Measurements from ENCODE around the gene MSRB3.
"Not testable (repeated sequence)": the region's sequence is repeated elsewhere in the genome, so short reads cannot be mapped to it uniquely, and the experiment has no call there.

Gene MSRB3

GRCh38 chr12:65287426-65287825 lies 8.9 kb downstream of the MSRB3 start:
- DNase-seq (ENCODE audit: low read depth) = no peak

GRCh38 chr12:65292241-65292640 lies 13.8 kb downstream of the MSRB3 start:
- no peak for DNase-seq (ENCODE audit: low read depth)

GRCh38 chr12:65293735-65294134 lies 15.3 kb downstream of the MSRB3 start:
- DNase-seq (ENCODE audit: low read depth) = no peak

GRCh38 chr12:65294641-65295262 lies 16.3 kb downstream of the MSRB3 start:
- no peak for DNase-seq (ENCODE audit: low read depth)

GRCh38 chr12:65296508-65297265 lies 18.2 kb downstream of the MSRB3 start:
- DNase-seq (ENCODE audit: low read depth) = no peak

- DNase-seq (ENCODE audit: low read depth) = no peak
These were observed 21.6 kb downstream of the MSRB3 start for GRCh38 chr12:65300097-65300496.

- DNase-seq (ENCODE audit: low read depth) = no peak
These were observed 22.3 kb downstream of the MSRB3 start for GRCh38 chr12:65300679-65301349.

- DNase-seq (ENCODE audit: low read depth) = no peak
These were observed 24.4 kb downstream of the MSRB3 start for GRCh38 chr12:65302891-65303290.

GRCh38 chr12:65305346-65305950 lies 27.0 kb downstream of the MSRB3 start:
- DNase-seq (ENCODE audit: low read depth) = no peak

GRCh38 chr12:65306366-65307168 lies 28.1 kb downstream of the MSRB3 start:
- peak; percentile 43 for DNase-seq (ENCODE audit: low read depth)

- DNase-seq (ENCODE audit: low read depth) = no peak
These were observed 28.7 kb downstream of the MSRB3 start for GRCh38 chr12:65307169-65307501.

GRCh38 chr12:65308006-65308405 lies 29.5 kb downstream of the MSRB3 start:
- DNase-seq (ENCODE audit: low read depth) = no peak

GRCh38 chr12:65308601-65309071 lies 30.2 kb downstream of the MSRB3 start:
- no peak for DNase-seq (ENCODE audit: low read depth)

- no peak for DNase-seq (ENCODE audit: low read depth)
These were observed 32.8 kb downstream of the MSRB3 start for GRCh38 chr12:65311260-65311659.

GRCh38 chr12:65313719-65314317 lies 35.3 kb downstream of the MSRB3 start:
- no peak for DNase-seq (ENCODE audit: low read depth)

- DNase-seq (ENCODE audit: low read depth) = not testable (repeated sequence)
These were observed 36.8 kb downstream of the MSRB3 start for GRCh38 chr12:65315238-65315637.

GRCh38 chr12:65318186-65318685 lies 39.8 kb downstream of the MSRB3 start:
- no peak for DNase-seq (ENCODE audit: low read depth)

- DNase-seq (ENCODE audit: low read depth) = no peak
These were observed 41.3 kb downstream of the MSRB3 start for GRCh38 chr12:65319688-65320200.

- no peak for DNase-seq (ENCODE audit: low read depth)
These were observed 44.6 kb downstream of the MSRB3 start for GRCh38 chr12:65323070-65323469.

- DNase-seq (ENCODE audit: low read depth) = no peak
These were observed 45.6 kb downstream of the MSRB3 start for GRCh38 chr12:65324056-65324455.

GRCh38 chr12:65324551-65324950 lies 46.1 kb downstream of the MSRB3 start:
- no peak for DNase-seq (ENCODE audit: low read depth)

All from HS-5 (cell line).